ENCODE results near the gene RASSF8.

DNA sequence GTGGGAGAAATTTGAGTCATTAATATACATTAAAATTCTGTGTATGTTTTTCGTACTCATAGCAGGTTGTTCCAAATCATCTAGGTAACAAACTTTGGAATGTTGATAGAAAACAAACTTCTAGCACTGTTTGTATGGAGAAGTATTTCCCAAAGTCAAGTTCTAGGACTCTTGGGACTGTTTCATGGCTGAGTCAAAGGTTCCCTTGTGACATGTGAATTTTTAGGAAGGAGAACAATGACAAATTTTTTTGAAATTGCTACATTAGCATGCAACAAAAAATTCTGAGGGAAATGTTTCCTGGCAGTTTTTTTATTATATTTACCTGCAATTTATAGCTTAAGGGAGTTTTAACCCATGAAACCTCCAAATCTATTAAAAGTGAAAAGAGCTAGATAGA, 73.8 kb downstream of the RASSF8 start:
- TF ChIP-seq, protein P1, sequence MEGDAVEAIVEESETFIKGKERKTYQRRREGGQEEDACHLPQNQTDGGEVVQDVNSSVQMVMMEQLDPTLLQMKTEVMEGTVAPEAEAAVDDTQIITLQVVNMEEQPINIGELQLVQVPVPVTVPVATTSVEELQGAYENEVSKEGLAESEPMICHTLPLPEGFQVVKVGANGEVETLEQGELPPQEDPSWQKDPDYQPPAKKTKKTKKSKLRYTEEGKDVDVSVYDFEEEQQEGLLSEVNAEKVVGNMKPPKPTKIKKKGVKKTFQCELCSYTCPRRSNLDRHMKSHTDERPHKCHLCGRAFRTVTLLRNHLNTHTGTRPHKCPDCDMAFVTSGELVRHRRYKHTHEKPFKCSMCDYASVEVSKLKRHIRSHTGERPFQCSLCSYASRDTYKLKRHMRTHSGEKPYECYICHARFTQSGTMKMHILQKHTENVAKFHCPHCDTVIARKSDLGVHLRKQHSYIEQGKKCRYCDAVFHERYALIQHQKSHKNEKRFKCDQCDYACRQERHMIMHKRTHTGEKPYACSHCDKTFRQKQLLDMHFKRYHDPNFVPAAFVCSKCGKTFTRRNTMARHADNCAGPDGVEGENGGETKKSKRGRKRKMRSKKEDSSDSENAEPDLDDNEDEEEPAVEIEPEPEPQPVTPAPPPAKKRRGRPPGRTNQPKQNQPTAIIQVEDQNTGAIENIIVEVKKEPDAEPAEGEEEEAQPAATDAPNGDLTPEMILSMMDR (conservative IDR thresholded peaks at IDR 0.05; ENCODE audit: low read depth, low read length): no peak
- TF ChIP-seq EZH2 (IDR thresholded peaks at IDR 0.05; ENCODE audit: low read length, unreplicated experiment) (no peak), EZH2phosphoT487 (IDR thresholded peaks at IDR 0.05; ENCODE audit: borderline replicate concordance, low read length) (no peak)
